GM23338 (cell line): Measurements from ENCODE around the gene FOXD4L6. TPM values are rescaled to one million over a fixed set of nuclear protein-coding genes. Genes with fewer than 3 reads are reported as not detected.
"Not testable (repeated sequence)": the region's sequence is repeated elsewhere in the genome, so short reads cannot be mapped to it uniquely, and the experiment has no call there.

Experiments
- ATAC-seq: fragments of 200-7000 bp; cut with Tn5 transposase; 3 replicates; pipeline ENCODE4 v1.9.1; 2020
- DNase-seq: peaks from one replicate; pipeline ENCODE4 v3.0.0-alpha.2; 2015; ENCODE audit warnings: low spot score
- H2AFZ ChIP-seq: fragments of 200-600 bp; sonication (generic); 2 replicates; pipeline ENCODE4 v1.8.0; 2016; ENCODE audit warnings: antibody characterized with exemption, mild to moderate bottlenecking, moderate library complexity
- H3F3A ChIP-seq: fragments of 200-600 bp; sonication (generic); replicated peaks from 2 replicates; pipeline ENCODE4 v1.8.0; 2017; ENCODE audit warnings: antibody characterized with exemption, mixed run types, low read depth
- H3K27ac ChIP-seq: fragments of 200-600 bp; sonication (generic); 2 replicates; pipeline ENCODE4 v1.6.1; 2016; ENCODE audit warnings: low read depth
- H3K27me3 ChIP-seq: fragments of 200-600 bp; sonication (generic); 2 replicates; pipeline ENCODE4 v1.8.0; 2016; ENCODE audit warnings: mild to moderate bottlenecking, mixed run types, moderate library complexity; ENCODE audit not compliant: insufficient read depth
- H3K36me3 ChIP-seq: fragments of 200-600 bp; sonication (generic); 2 replicates; pipeline ENCODE4 v1.8.0; 2016; ENCODE audit warnings: mild to moderate bottlenecking; ENCODE audit not compliant: insufficient read depth
- H3K4me1 ChIP-seq: fragments of 200-600 bp; sonication (generic); 2 replicates; pipeline ENCODE4 v1.8.0; 2016; ENCODE audit warnings: mild to moderate bottlenecking, moderate library complexity; ENCODE audit not compliant: insufficient read depth
- H3K4me2 ChIP-seq: fragments of 200-600 bp; sonication (generic); 2 replicates; pipeline ENCODE4 v1.7.1; 2017; ENCODE audit warnings: mixed run types
- H3K4me3 ChIP-seq: fragments of 200-600 bp; sonication (generic); 2 replicates; pipeline ENCODE4 v1.6.1; 2016; ENCODE audit warnings: mixed run types
- H3K79me2 ChIP-seq: fragments of 200-600 bp; sonication (generic); replicated peaks from 2 replicates; pipeline ENCODE4 v1.8.0; 2017; ENCODE audit warnings: mild to moderate bottlenecking; ENCODE audit not compliant: insufficient read depth
- H3K9me2 ChIP-seq: fragments of 200-600 bp; sonication (generic); 2 replicates; pipeline ENCODE4 v1.8.0; 2017; ENCODE audit not compliant: insufficient read depth
- H4K20me1 ChIP-seq: fragments of 200-600 bp; sonication (generic); replicated peaks from 2 replicates; pipeline ENCODE4 v1.8.0; 2017; ENCODE audit warnings: mild to moderate bottlenecking; ENCODE audit not compliant: insufficient read depth
- H3K27ac Mint-ChIP-seq: 2 replicates; pipeline ENCODE4 v1.8.0; 2020; ENCODE audit warnings: inconsistent platforms, mild to moderate bottlenecking, moderate library complexity, mixed read lengths
- H3K27me3 Mint-ChIP-seq: 3 replicates; pipeline ENCODE4 v1.8.0; 2022; ENCODE audit warnings: low read depth, mild to moderate bottlenecking, moderate library complexity, mixed read lengths, inconsistent platforms; ENCODE audit not compliant: insufficient read depth, poor library complexity
- H3K36me3 Mint-ChIP-seq: 3 replicates; pipeline ENCODE4 v1.8.0; 2021; ENCODE audit warnings: low read depth, mild to moderate bottlenecking, inconsistent platforms, moderate library complexity, mixed read lengths
- H3K4me1 Mint-ChIP-seq: 3 replicates; pipeline ENCODE4 v1.8.0; 2020; ENCODE audit warnings: mild to moderate bottlenecking, inconsistent platforms, mixed read lengths
- H3K4me3 Mint-ChIP-seq: 3 replicates; pipeline ENCODE4 v1.8.0; 2021; ENCODE audit warnings: moderate library complexity, mild to moderate bottlenecking, inconsistent platforms, mixed read lengths
- H3K9me3 Mint-ChIP-seq: 3 replicates; pipeline ENCODE4 v1.8.0; 2020; ENCODE audit warnings: moderate library complexity, mild to moderate bottlenecking, inconsistent platforms, mixed read lengths
- polyA plus RNA-seq: library from polyadenylated mRNA; unstranded; fragments of >200 nt; fragmentation: Nextera tagmentation; extraction: Ambion mirVana; gene quantifications from 2 replicates; pipeline ENCODE4 v1.2.1, GENCODE V29; 2016
- total RNA-seq: library from RNA; depleted of rRNA; stranded (reverse); fragments of >200 nt; shearing (Covaris generic); gene quantifications from 2 replicates; pipeline ENCODE4 v1.2.3, GENCODE V29; 2014

Gene FOXD4L6
- total and polyA plus RNA-seq, 2 experiments from 2014 or later, result 0.21 TPM; not detected in 1

DNA sequence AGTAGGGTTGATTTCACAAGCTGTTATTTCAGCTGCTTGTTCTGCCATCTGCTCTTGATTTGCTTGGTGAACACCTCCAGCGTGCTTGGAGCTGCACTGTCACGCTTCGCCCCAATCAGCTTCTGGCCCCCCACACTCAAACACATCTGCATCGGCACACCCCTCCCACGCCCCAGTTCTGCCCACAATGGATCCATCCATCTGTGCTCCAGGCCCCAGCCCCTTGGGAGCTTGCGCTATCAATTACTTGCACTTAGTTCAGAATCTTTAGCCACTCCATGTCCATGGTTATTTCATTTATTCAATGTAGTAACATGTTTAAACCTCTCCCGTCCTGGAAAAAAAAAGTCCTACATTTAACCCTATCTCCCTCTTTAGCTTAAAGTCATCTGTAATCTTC is 28.0 kb downstream of the FOXD4L6 start:
- not testable (repeated sequence) for H3K4me3 Mint-ChIP-seq, H3K36me3 Mint-ChIP-seq, H3F3A ChIP-seq, H3K4me1 Mint-ChIP-seq, H3K27ac ChIP-seq, H3K36me3 ChIP-seq, H2AFZ ChIP-seq, H3K4me2 ChIP-seq, H3K27ac Mint-ChIP-seq, H4K20me1 ChIP-seq, H3K4me1 ChIP-seq, H3K4me3 ChIP-seq, DNase-seq, H3K9me2 ChIP-seq, H3K79me2 ChIP-seq, ATAC-seq
- Mint-ChIP-seq H3K27me3 (peaks cover 14% of the 10 kb centered on the region), H3K9me3 (peaks cover 25% of the 10 kb centered on the region)
- peaks cover 54% of the 10 kb centered on the region for H3K27me3 ChIP-seq

DNA sequence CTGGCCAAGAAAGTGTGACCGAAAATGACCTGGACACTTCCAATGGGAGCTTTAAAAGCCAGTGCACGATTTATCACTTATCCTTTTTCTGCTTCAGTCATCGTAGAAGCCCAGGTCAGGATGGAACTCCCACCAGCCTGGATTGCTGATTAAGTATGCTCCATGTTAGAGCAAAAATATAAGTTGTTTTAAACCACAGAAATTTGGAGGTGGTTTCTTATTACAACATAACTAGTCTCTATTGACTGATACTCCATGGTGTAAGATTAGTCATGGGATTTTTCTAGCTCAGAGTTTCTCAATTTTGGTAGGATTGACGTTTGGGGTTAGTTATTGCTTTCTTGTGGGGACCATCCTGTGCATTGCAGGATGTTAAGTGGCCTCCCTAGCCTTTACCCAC is 29.7 kb downstream of the FOXD4L6 start:
- H3K4me3 ChIP-seq, H3K4me1 Mint-ChIP-seq, H3K36me3 Mint-ChIP-seq, DNase-seq, H3K4me3 Mint-ChIP-seq, H2AFZ ChIP-seq, H3K27ac Mint-ChIP-seq, H3K27ac ChIP-seq, H4K20me1 ChIP-seq, H3K4me1 ChIP-seq, H3F3A ChIP-seq, H3K79me2 ChIP-seq, H3K36me3 ChIP-seq, ATAC-seq, H3K4me2 ChIP-seq, H3K9me2 ChIP-seq: not testable (repeated sequence)
- Mint-ChIP-seq H3K9me3 (peaks cover 25% of the 10 kb centered on the region), H3K27me3 (peaks cover 15% of the 10 kb centered on the region)
- peaks cover 53% of the 10 kb centered on the region for H3K27me3 ChIP-seq

DNA sequence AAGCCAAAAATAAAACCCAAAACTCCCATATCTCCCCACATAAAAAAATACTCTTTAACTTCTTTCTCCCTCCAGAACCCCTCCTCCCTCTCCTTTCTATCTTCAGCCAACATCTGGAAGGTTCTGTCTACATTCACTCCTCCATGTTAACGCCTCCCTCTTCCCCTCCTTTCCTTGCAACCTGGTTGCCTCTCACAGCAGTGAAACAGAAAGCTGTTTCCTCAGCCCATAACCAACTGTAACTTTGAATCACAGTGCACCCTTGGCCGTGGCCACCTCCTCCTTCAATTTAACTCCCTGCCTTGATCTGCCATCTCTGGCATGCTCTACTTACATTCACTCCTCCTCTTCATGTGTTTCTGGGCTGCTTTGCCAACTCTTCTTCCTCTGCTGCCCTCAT is 33.4 kb downstream of the FOXD4L6 start:
- not testable (repeated sequence) for H3K9me2 ChIP-seq, DNase-seq, H3F3A ChIP-seq, H3K4me3 ChIP-seq, ATAC-seq, H3K4me2 ChIP-seq, H2AFZ ChIP-seq, H3K27ac Mint-ChIP-seq, H3K27ac ChIP-seq, H3K4me1 ChIP-seq, H3K36me3 ChIP-seq, H3K4me3 Mint-ChIP-seq, H3K4me1 Mint-ChIP-seq, H3K79me2 ChIP-seq, H3K36me3 Mint-ChIP-seq, H4K20me1 ChIP-seq
- peaks cover 18% of the 10 kb centered on the region for H3K9me3 Mint-ChIP-seq
- H3K27me3 Mint-ChIP-seq, result peaks cover 15% of the 10 kb centered on the region
- peaks cover 54% of the 10 kb centered on the region for H3K27me3 ChIP-seq

DNA sequence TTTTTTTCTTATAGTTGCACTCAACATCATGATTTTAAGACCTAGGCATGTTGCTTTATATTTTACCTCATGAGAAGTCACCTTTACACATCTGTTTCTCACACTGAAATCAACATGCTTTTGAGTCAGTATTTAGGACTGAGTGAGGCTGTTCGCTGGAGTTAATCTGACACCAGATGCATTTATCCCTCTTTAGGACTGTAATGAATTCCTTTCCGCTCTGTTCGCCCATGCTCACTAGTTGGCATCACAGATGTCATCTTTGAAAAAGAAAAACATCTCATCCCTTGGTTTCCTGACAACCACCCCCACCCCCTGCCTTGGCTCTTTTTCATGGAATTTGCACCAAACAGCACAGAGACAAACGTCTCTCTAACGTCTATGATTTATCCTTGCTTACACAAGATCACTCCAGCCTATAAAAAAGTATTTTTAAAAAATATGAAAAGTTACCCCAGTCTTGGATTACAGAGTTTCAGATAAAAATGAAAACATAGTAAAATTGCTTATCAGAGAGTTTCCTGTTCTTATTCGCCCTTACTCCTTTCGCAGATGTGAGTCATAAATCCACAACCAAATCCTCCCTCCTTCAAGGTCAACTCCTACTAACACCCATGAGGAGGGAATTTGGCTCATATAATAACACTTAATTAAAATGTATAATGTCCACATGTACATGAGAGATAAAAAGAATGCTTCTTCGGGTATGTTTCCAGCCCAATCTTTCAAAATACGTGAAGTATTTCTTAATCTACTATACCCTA is 34.3 kb downstream of the FOXD4L6 start:
- H3F3A ChIP-seq, H4K20me1 ChIP-seq, H3K4me3 Mint-ChIP-seq, H3K27ac Mint-ChIP-seq, H3K36me3 Mint-ChIP-seq, H3K4me1 ChIP-seq, H3K4me2 ChIP-seq, H2AFZ ChIP-seq, ATAC-seq, H3K4me3 ChIP-seq, H3K4me1 Mint-ChIP-seq, H3K36me3 ChIP-seq, DNase-seq, H3K27ac ChIP-seq, H3K79me2 ChIP-seq, H3K9me2 ChIP-seq: not testable (repeated sequence)
- peaks cover 56% of the 10 kb centered on the region for H3K27me3 ChIP-seq
- Mint-ChIP-seq H3K9me3 (peaks cover 18% of the 10 kb centered on the region), H3K27me3 (peaks cover 19% of the 10 kb centered on the region)

DNA sequence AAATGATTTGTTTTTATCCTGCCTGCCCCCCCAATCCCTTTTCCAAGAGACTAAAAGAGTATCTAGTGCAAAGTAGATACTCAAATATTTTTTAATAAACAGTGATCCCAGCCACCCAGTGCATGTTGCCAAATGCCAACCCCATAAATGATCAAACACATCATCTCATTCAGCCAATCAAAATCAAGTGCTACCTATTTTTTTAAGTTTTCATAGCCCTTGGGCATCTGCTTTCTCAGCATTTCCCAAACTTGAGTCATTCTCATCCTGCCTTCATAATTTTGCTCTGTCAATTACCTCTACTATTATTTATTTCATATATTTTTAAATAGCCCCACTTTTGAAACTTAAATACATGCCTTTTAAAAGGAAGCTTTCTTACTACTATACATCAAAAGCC is 37.6 kb downstream of the FOXD4L6 start:
- H4K20me1 ChIP-seq, H3F3A ChIP-seq, H3K36me3 ChIP-seq, H3K4me1 Mint-ChIP-seq, H3K4me3 ChIP-seq, H3K4me1 ChIP-seq, H3K36me3 Mint-ChIP-seq, H3K9me2 ChIP-seq, DNase-seq, H3K27ac Mint-ChIP-seq, H3K4me2 ChIP-seq, H2AFZ ChIP-seq, ATAC-seq, H3K27ac ChIP-seq, H3K79me2 ChIP-seq, H3K9me3 Mint-ChIP-seq, H3K4me3 Mint-ChIP-seq: not testable (repeated sequence)
- H3K27me3 Mint-ChIP-seq, result peaks cover 33% of the 10 kb centered on the region
- peaks cover 61% of the 10 kb centered on the region for H3K27me3 ChIP-seq

DNA sequence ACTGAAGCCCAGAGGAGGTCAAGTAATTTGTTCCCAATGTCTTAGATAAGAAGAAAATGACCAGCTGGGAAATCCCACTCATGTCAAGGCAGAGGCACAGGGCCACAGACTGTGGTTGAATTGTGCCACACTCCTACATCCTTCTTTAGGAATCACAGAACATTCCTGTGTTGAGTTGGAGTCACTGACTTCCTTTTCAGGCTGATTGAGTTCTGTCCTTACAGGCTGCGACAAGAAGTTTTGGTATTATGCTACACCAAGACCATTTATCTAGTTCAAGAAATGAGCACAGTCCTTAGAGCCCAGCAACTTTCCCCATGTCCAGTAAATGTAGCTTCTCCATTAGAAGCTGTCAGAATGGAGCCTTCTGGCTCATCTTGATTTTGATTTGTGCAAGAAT is 38.1 kb downstream of the FOXD4L6 start:
- DNase-seq, H3K4me3 Mint-ChIP-seq, H3K4me1 Mint-ChIP-seq: not testable (repeated sequence)

More for the DNA sequence above, 38.1 kb downstream of the FOXD4L6 start:
- H3K27me3 ChIP-seq, result peaks cover 65% of the 10 kb centered on the region
- H3K9me2 ChIP-seq, H3K4me1 ChIP-seq, ATAC-seq, H3K36me3 Mint-ChIP-seq, H3K4me2 ChIP-seq, H3K4me3 ChIP-seq, H3K36me3 ChIP-seq, H3F3A ChIP-seq, H4K20me1 ChIP-seq, H3K9me3 Mint-ChIP-seq, H2AFZ ChIP-seq, H3K27ac Mint-ChIP-seq, H3K79me2 ChIP-seq, H3K27ac ChIP-seq: not testable (repeated sequence)
- peaks cover 36% of the 10 kb centered on the region for H3K27me3 Mint-ChIP-seq
